T-helper 2 cell (primary cell): ENCODE data around the gene MBP.

Source experiments
- DNase-seq, 5 experiments: peaks; one replicate each; pipeline versions ENCODE4 v3.0.0 to v3.0.0-alpha.2; 2012 to 2022

The MBP gene

DNA sequence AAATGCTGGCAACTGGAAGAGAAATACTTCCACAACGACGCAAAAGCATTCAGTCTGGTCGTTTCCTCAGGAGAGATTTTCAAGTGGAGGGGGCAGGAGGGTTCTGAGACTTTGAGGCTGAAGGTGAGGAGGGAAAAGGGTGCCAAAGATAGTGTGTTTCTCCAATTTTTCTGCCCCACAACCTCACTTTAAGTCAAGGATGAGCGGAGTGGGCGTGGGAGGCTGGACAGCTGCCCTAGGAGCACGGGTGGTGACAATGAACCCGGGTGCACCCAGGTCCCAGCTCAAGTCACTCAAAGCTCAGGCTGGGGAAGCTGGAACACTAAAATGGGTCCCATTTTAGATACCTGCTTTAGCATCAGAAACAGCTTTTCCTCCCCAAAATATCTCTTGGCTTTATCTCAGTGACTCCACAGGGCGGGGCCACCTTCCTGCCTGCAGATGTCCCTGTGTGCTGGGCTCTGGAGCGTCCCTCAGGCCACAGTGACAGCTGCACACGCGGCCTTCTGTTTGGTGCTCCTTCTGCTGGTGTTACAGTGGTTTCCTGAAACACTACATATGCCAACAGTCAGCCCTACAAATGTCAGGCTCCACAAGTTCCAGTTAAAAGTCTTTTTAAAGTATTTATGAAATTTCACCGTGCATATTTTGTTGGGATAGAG, 1.4 kb upstream of the MBP start:
- peak in 1 of 5 experiments; percentile 74 for DNase-seq

DNA sequence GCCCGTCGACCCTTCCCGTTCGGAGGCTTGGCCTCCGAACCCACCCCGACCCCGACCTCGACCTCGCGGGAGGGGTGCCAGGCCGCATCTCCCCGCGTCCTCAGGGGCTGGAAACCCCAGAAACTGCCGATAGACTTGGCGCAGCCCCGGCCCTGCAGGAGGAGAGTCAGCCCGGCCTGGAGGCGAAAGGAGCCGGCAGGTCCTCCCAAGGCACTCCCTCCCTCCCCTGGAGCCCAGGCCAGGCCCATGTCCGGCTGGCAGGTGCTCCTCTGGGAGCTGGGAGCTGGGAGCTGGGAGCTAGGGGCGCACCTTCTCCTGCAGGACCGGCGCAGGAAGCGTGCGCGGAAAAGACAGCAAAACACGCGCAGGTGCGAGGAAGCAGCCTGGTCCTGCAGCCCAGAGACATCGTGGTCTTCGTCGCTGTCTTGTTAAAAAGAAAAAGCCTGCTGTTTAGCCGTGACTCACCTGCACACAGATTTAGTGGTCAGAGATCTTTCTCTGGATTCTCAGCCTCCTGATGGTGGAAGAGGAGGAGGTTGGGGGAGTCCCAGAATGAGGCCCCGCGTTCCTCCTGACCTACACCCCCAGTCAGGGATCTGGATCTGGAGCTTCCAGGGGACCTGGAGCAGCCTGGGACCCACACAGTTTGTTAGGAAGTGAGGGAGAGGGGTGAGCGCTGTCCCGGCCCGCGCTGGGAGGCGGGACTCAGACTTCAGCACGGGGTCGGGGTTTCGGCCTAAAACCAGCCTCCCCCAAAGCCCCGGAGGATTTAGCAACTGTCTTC, 660 bp upstream of the MBP start:
- no peak for DNase-seq

DNA sequence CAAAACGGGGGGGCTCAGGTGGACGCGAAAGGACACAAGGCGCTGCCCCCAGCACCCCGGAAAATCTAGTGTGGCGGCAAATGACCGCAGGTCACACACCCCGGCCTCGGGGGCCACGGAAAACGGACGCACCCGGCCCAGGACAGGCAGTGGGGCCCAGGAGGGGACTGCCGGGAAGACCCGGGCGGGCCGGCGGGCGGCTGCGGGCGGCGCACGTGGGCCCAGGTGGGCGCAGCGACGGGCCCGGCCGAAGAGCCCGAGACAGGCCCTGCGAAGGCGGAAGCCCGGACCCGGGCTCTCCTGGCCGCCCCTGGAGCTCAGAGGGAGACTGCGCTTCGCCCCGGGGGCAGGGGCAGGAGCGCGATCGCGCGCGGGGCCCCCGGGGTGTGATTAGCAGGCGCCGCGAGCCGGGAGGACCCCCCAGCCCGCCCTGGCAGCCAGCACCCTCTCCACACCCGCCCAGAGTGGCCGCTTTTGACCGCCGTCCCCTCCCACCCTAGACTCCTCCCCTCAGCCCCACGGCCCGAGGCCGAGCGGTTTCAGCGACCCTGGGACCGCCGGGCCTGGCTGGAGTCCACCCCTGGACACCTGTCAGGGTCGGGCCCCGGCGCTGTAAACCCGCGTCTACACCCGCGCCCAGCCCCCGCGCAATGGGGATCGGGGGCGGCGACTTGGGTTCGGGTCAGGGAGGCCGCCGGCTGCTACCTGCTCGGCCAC, 773 bp downstream of the MBP start:
- peak in 1 of 5 experiments; percentile 55 for DNase-seq

- peak in 3 of 5 experiments; percentile 27 to 77 (median 30) for DNase-seq
Observed at GRCh38 chr18:77131100-77131651, 1.4 kb downstream of the MBP start.

- DNase-seq, result peak in 1 of 5 experiments; percentile 70
Observed at GRCh38 chr18:77130229-77131099, 2.1 kb downstream of the MBP start.

DNA sequence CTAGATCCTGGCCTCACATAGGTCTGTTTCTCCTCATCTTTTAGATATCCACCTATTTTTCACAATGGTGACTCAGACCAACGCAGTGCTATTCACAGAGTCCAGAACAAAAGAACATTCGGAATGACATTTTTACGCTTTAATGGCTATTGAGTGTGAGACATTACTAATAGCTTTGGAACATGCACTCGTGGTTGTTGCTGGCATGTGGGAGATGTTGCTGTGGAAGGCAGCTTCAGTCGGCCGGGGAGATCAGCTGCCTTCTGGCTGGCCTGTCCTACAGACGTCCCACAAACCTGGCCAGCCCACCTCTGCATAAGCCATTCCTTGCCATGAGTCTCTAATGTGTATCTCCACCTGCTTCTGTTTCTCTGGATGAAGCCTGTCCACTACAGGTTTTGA, 3.4 kb downstream of the MBP start:
- DNase-seq, result no peak

GRCh38 chr18:77127769-77128671, 4.6 kb downstream of the MBP start:
- DNase-seq, result peak in 3 of 5 experiments; percentile 49 to 91 (median 71)

- peak in 4 of 5 experiments; percentile 28 to 83 (median 56) for DNase-seq
Observed at GRCh38 chr18:77124452-77124922, 8.1 kb downstream of the MBP start.

DNA sequence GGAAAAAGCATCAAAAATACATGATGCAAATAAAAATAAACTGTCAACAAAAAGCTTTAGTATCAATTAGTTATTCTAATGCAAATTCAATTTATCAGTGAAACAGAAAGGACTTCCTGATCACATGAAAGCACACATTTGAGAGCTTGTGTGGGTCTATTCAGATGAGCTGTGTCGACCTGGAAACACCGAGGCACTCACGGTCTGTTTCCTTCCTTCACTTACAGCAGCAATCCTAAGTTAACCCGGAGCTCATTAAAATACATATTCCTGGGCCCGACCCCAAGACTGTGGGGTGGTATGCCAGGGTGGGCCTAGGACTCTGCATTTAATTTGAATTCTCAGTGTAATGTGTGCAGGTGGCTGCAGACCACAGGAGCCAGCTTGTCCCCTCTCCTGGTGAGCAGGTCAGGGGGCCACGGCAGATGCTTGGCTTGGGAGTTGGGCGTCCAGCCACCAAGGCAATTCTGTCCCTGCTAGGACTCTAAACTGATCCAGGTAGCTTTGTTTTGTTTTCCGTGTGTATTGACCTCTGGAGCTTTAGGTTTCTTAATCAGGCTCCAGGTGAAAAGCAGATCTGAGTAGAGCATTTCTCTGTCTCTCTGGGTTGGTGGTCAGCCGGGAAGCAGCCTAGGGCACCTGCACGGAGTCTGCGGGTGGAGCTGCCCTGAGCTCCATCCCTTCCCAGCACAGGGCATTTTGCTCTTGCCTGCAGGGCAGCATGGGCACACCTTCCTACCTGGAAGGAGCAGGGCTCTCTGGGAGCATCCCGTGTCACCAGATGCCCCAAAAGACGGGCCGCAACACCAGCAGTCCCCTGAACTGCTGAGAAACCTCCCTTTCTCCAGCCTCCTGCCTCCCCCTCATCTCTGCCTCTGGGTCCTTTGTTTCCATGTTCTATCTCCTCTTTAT, 9.0 kb downstream of the MBP start:
- DNase-seq, result peak in 1 of 5 experiments; percentile 62

GRCh38 chr18:77121523-77121922, 11.1 kb downstream of the MBP start:
- no peak for DNase-seq

DNA sequence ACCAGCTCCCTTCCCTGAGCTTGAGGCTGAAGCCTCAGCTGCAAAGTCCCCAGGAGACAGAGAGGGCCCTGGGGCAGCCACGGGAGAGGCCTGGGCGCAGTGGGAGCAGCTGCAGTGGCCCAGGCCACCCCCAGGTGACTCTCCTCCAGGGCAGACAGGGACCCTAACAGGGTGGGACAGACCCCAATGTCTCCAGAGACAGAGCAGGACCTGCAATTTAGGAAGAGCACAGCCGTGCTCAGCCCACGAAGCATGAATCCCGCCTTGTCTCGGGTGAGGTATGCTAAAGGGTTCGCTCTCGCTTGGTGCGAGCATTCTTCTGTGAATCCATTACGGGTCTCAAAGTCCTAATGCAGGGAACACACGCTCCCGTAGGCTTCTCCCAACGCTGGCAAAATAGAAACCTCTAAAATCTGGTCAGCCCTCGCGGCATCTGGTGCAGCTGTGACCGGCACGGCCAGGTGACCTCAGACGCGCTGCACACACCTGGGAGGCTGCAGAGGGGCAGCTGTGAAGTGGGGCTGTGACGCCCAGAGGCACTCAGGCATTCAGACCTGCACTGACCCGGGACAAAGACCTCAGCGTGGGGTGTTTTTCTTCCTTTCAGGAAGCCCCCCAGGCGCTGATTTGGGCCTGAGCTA, 12.6 kb downstream of the MBP start:
- no peak for DNase-seq

DNA sequence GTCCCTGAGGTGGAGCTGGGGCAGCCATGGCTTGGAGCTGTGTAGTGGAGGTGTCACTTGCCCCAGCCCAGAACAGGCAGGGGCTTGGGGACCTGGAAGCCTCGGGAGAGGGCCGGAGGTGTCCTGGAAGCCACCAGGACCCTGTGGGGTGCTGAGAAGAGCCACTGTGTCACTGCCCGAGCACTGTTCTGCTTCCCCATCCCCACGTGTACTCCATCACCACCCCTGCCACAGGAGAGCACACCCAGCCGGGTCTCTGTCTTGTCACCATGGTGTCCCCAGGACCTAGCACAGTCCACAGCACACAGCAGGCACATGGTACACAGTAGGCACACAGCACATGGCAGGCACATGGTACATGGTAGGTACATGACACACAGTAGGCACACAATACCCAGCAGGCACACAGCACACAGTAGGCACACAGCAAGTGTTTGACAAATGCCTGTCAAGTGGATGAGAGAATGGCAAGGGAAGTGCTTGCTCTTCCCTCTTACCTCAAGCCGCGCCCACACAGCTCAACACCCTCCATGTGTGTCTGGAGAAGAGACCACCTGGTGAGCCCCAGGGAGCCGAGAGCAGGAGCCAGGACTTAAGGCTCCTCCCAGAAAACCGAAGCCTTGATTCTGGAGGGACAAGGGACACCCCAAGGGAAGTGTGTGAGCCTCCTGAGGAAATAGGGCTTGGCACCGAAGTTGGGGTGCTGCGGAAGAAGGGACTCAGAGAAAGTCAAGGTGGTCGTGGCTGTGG, 13.3 kb downstream of the MBP start:
- no peak for DNase-seq

GRCh38 chr18:77118256-77119090, 14.1 kb downstream of the MBP start:
- no peak for DNase-seq

DNA sequence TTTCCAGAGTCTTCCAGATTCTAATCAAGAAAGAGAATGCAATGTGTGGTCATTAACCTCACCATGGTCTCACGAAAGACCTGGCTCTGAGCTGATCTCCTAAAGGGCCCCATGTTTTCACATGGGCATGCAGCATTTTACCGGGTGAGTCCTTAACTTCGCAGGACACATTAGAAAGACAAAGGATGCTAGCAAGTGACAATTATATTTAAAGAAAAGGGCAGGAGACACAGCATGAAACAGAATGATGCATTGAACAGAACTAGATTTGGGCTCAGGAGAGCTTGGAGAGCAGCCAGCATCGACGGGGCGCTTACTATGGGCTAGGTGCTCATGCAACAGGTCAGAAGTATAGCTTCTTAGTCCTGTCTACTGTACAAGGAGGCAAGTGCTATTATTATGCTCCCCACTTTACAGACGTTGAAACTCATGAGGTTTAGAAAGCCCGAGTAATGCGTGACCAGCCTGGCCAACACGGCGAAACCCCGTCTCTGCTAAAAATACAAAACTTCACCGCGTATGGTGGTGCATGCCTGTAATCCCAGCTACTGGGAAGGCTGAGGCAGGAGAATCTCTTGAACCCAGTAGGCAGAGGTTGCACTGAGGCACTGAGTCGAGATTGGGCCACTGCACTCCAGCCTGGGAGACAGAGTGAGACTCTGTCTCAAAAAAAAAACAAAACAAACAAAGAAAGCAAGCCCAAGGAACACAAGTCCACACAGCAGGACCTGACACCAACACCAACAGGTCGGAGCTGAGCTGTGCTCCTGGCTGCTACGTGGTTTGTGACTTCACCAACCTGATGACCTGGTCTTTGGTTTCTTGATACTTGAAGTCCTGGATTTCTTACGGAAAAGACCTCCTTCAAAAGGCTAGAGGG, 16.1 kb downstream of the MBP start:
- no peak for DNase-seq

GRCh38 chr18:77115192-77115953, 17.2 kb downstream of the MBP start:
- DNase-seq, result no peak
